Activated T-helper 9 cell treated with anti-CD3 and anti-CD28 coated beads, Interleukin-2, amount 50 U/mL, for 16 hours (primary cell): ENCODE results near the gene SLC37A4.
"Not testable (repeated sequence)": the region's sequence is repeated elsewhere in the genome, so short reads cannot be mapped to it uniquely, and the experiment has no call there.

Experiments
- DNase-seq: peaks from one replicate; pipeline ENCODE4 v3.0.0-alpha.2; 2020; ENCODE audit warnings: low read depth

The SLC37A4 gene

DNA sequence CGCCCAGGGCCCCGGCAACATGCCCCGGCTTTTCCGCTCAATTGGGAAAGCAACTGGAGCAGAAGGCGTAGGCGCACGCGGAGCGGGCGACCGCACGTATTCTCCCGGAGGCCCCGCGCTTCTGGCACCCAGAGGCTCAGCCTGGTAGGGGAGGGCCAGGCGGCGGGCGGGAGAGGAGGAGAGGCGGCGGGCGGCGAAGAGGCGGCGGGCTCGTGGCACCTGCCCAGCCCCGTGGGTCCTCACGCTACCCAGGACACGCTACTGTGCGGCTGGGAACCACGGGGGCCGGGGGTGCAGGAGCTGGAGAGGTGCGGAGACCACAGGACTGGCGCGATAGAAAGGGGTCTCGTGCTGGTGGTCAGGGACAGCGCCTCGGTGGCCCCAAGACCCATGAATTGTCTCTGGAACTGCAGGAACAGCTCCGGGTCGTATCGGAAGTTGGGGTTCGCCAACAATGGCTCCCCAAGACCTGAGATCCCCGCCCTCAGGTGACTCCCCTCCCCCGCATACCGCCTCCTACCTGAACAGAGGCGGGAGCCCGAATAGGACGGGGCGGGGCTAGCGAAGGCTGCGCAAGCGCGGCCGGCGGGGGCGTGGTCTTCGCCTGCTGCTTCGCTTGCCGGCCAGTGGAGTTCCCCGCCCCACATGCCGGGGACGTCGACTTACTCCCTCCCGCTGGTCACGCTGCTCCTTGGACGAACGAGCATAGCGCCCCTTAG is at the start of gene SLC37A4:
Gene SLC37A4, minus strand, starts transcription at position 549 of the 719 bp plus-strand sequence.
- peak; percentile 99 for DNase-seq

DNA sequence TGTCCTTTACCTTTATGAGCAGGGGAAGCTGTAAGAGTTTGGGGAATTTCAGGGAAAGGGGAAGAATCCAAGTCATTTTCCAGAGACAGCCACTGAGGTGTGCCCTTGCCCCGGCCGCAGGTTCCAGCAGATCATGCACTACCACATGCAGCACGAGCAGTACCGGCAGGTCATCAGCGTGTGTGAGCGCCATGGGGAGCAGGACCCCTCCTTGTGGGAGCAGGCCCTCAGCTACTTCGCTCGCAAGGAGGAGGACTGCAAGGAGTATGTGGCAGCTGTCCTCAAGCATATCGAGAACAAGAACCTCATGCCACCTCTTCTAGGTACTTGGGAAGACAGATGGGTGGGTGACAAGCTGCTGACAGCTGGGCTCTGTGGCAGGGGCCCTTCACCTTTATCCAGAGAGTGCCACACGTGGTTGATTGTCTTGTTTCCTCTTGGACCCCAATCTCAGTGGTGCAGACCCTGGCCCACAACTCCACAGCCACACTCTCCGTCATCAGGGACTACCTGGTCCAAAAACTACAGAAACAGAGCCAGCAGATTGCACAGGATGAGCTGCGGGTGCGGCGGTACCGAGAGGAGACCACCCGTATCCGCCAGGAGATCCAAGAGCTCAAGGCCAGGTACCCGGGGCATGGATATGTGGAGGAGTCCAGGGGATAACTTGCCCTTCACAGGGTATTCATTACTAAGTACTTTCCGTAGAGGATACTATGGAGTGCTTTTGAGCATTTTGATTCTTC is 48.2 kb upstream of the SLC37A4 start:
- no peak for DNase-seq

GRCh38 chr11:119077839-119078238 is 47.2 kb upstream of the SLC37A4 start:
- DNase-seq: no peak

GRCh38 chr11:119067371-119068222 is 36.9 kb upstream of the SLC37A4 start, which contains the start of gene VPS11:
TSS of gene VPS11 (plus strand) at chr11:119067818. CDS start at chr11:119067824, 6 bp downstream.
- peak; percentile 97 for DNase-seq

DNA sequence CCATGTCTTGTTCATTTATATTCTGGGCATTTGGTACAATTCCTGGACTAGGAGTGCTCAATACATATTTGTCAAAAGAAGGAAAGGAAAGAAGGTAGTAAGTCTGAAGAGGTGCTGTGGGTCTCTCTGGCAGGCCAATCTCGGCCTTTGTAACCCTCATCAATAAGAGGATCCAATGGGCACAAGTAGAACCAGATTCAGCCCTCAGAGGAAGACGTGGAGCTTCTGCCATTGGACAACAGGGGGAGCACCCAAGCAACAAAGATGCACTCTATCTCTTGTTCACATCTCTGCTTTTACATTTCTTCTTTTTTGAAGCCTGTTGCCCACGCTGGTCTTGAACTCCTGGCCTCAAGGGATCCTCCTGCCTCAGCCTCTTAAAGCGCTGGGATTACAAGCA is 34.7 kb upstream of the SLC37A4 start:
- DNase-seq: no peak

DNA sequence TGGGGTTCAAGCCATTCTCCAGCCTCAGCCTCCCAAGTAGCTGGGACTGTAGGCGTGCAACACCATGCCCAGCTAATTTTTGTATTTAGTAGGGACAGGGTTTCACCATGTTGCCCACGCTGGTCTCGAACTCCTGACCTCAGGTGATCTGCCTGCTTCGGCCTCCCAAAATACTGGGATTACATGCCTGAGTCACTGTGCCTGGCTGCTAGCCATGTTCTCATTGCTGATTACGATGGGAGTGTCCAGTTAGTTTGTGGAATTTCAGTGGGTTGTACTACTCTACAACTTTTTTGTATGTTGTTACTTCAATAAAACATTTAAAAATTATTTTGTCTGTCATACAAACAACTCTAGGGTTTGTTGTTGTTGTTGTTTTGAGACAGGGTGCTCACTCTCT is 32.1 kb upstream of the SLC37A4 start:
- no peak for DNase-seq

DNA sequence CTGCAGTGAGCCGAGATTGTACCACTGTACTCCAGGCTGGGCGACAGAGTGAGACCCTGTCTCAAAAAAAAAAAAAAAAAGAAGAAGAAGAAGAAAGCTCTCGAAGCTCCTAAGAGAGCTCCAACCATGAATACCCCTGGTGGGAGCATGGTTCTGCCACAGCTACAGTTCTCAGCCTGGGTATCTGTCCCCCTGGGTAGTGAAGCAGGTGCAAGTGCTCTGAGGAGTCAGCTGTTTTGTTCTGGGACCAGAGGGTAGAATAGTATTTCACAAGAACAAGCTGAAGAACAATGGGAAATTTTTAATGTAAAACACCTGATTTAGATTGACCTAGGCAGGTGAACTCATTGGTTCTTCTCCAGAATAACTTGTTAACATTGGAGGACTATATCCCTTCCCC is 30.6 kb upstream of the SLC37A4 start:
- no peak for DNase-seq

- DNase-seq: not testable (repeated sequence)
Observed at GRCh38 chr11:119059128-119059527, 28.5 kb upstream of the SLC37A4 start.

GRCh38 chr11:119057000-119057769 is 26.5 kb upstream of the SLC37A4 start, which contains the start of gene HYOU1:
TSS of gene HYOU1 (minus strand) at chr11:119057205. CDS start at chr11:119056160, 1,045 bp downstream.
- peak; percentile 98 for DNase-seq

- DNase-seq: peak; percentile 35
Observed at GRCh38 chr11:119056421-119056999, 25.8 kb upstream of the SLC37A4 start.

DNA sequence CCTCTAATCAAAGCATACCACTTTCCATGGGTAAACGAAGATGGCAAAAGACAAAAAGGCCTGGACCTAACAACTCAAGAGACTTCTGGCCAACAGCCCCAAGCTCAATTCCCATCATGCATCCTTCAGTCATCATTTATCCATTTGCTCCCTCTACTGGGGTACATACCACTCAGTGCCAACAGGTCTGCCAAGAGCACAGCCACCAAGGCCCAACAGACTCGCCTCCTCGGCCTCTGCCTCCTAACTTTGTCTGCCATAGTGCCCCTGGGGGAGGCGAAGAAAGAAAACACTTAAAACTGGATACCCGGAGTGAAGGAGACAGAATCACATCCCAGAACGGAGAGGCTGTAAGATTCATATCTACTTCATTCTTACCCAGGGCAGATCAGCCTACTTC is 25.2 kb upstream of the SLC37A4 start:
- DNase-seq: no peak

DNA sequence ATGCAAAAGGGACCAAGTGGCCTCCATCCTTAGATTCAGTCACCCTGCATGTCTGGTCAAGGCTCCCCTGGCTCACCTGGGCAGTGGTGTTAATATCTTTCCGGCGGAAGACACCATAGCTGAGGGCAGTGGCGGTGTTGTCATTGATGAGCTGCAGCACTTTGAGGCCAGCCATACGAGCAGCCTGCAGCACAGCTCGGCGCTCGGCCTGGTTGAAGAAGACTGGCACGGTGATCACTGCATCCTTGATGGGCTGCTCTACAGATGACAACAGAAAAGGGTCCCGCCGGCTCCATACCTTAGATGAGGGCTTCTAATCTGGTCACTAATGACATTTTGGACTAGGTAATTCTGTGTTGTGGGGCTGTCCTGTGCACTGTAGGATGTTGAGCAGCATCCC is 23.7 kb upstream of the SLC37A4 start:
- no peak for DNase-seq

DNA sequence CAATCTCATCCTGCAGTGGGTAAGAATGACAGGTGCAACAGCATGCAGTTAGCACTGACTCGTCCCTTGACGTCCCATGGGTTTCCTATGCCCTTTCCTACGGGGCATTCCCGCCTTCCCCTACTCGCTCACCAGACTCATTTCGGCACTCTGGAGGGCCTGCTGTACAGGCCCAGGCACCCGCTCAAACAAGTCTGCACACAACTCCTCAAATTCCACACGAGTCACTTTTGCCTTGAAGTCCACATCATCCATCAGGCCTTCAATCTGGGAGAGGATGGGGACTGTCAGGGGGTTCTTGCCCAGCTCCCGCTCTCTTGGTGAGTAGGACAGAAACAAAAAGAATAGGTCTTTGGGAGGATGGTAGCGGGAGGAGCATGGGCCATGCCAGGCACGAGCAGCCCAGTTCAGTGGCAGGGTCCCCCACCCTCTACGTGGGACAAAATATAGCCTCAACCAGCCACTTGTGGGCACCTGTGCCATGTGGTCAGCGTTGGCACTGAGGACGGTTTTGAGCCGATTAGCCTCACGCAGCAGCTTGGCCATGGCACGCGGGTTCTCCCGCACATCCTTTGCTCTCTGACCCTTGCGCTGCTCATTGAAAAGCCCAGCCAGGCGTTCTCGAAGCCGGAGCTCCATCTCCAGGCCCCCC is 21.6 kb upstream of the SLC37A4 start:
- no peak for DNase-seq

DNA sequence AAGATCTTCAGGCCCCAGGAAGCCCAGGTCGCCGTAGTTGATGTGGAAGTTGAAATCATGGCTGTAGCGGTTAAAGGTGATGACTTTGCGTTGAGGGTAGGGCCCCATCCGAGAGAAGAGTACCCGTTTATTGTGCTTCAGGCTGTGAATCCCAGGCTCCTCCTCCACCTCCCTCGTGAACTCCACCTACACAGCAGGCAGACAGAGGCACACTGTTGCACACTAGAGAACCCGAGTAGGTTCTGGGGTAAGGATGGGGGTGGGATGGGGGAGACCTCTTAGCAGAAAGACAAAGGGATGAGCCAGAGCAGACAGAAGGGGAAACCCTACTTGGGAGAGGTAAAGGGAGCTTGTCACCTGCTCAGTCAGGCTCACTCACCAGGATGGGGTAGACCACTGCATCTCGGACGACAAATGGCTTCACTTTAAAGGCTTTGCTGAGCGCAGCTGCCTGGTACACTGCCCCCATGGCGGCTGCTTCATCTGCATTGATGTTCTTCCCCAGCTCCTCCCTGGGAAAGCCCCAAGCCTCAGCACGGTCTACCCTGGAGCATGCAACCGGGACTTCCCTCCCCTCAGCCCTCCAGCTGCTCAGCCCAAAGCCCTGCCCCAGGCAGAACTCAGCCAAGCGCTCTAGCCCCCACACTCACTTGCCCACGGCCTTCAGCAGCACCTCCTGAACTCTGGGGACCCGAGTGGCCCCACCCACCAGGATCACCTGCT is 20.9 kb upstream of the SLC37A4 start:
- no peak for DNase-seq

DNA sequence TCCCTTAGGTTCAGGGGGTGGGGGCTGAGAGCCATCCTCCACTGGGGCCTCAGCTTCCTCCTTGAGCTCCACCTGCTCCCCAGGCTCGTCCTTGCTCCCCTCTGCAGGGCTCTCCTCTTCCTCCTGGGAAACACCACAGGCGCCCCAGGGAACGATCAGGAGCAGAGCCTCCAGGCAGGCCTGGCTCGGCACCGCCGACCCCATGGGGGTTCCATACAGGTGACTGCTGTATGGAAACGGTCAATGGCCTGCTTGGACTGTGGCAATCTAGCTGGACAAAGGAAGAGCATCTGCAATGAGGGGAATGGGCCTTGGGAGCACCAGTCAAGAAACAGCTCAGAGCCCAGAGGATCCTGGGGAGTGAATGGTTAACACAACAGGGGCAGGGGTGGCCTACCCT is 18.4 kb upstream of the SLC37A4 start:
- DNase-seq: no peak

DNA sequence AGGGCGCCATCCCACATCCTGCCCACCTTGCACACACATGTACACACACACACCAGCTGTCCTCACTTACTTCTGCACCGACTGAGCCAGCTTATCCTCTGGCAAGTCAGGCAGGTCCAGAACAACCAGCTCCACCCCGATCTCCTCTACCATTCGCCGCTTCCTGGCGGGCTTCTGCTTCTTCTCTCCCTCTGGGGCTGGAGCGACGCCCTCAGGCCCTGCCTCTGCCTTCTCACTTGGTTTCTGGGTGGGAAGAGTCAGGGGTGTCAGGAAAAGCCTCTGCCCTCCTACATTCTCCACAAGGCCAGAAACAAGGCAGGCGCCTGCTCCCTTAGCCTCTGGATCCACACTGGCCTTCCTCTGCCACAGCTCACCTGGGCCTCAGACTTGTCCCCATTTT is 18.0 kb upstream of the SLC37A4 start:
- DNase-seq: no peak

DNA sequence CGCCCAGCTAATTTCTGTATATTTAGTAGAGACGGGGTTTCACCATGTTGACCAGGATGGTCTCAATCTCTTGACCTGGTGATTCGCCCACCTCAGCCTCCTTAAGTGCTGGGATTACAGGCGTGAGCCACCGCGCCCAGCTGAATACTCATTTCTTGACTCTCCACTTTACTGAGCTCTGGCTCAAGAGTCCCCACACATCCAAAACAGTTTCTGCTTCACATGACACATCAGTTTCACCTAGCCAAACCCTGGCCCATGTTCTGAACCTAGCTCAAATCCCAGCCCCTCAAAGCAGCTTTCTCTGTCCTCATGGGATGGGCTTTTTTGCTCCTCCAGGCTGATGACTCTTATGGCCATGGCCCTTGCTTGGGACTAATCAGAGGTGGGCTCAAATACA is 16.5 kb upstream of the SLC37A4 start:
- no peak for DNase-seq

GRCh38 chr11:119046489-119046888 is 15.8 kb upstream of the SLC37A4 start:
- no peak for DNase-seq

DNA sequence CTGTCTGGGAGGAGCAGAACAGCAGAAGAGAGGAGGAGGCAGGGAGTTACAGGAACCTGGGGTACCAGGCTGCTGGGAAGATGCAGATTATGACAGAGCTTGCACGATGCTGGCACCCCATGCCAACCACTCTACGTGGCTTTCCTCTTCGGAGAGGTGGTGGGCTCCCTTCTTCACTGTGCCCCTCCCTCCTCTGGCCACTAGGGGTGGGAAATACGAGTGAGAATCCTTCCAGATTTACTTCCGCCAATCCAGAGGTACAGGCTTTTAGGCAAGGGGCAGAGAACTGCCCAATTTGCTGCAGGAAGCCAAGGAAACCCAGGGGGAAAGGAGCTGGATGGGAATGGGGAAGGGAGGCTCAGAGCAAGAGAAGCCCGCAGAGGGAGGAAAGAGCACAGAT is 14.0 kb upstream of the SLC37A4 start:
- DNase-seq: no peak

- DNase-seq: no peak
Observed at GRCh38 chr11:119042927-119043326, 12.2 kb upstream of the SLC37A4 start.
